HG03521 (cell line): ENCODE measurements around the gene RASGRP1.
A peak's percentile ranks its signal among the peaks of the same experiment; 100 is the strongest.

ENCODE experiments used
- ATAC-seq: cut with Tn5 transposase; IDR thresholded peaks from one replicate; pipeline ENCODE4 v1.9.1; 2021; ENCODE audit warnings: mild to moderate bottlenecking, moderate library complexity; ENCODE audit not compliant: unreplicated experiment

The RASGRP1 gene

GRCh38 chr15:38463893-38464292, 100.7 kb downstream of the RASGRP1 start:
- ATAC-seq = no peak

DNA sequence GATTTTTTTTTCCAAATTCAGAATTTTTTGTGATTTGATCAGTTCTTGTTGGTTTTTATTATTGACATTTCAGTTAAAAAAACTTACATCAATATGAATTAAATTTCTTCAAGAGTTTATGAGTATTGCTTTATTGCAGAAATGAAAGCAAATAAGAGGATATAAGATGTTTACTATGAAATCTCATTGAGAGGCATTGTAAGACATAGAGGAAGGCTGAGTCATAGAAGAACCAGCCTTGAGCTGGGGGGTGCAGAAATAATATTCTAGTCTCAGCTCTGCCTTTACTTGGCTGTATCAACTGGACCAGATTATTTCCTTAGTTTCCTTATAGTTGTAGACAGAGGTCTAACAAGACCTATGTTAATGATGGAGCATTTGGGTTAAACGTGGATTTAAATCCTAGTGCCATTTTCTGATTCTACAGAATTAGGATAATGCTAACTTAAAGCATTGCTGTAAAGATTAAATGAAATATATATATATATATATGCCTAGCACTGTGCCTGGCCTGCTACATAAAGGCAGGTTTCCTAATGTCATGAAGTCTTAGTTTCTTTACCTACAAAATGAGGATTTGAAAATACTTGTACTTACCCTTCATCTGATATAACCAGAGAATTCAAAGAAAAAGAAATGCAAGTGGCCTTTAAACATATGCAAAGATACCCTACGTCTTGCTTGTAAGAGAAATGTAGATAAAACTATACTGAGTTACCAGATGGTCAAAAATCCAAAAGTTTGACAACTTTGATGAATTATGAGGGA, 103.4 kb downstream of the RASGRP1 start:
- ATAC-seq = peak; percentile 80

DNA sequence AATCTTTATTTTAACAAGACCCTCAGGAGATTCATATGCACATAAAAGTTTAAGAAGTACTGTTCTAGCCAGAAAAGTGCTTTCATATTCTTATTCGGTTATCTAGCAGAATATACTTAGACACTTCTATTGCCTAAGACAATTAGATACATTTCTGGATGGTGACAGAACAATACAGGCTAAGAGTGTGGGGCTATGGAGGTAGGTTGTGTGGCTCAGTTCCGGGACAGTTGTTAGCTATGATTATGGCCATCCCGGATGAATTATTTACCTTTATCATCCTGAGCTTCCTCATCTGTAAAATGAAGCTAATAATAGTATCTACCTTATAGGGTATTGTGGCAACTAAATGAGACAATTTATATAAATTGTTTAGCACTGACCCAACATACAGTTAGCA, 104.1 kb downstream of the RASGRP1 start:
- no peak for ATAC-seq

GRCh38 chr15:38459480-38459879, 105.1 kb downstream of the RASGRP1 start:
- no peak for ATAC-seq

- ATAC-seq = no peak
Measured at GRCh38 chr15:38458646-38459045, 106.0 kb downstream of the RASGRP1 start.

DNA sequence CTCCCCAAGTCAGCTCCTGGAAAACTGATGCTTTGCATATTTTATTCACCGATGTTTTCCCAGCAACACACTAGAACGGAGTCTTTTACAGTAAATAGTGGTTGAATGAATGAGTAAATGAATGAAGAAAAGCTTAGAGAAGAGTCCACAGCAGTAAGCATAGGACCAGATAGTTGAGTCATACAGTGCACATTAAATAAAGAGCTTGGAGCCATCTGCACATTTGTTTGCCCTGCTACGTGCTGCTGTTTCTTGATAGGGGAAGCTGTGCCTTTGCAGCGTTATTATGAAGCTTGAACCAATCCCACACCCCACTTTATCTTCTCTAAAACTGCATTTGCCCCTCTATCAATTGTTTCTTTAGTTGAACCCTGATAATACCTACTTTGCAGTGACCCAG, 109.5 kb downstream of the RASGRP1 start:
- ATAC-seq = no peak

DNA sequence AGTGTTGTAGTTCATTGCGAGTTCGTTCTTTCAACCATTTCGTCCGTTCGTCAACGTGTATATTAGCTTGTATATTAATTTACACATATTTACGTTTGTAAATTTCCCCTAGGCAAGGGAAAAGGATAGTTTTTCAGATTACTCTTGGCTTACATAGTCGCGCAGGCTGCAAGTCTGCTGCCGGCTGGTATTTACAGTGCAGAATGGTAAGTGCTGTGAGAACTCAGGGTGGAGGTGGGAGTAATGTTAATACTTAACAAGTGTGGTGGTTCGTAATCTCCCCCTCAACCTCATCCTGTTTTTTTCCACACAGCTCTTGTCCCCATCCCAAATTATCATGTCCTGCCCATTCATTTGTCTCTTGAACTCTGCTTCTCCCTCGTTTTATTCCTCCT, 109.9 kb downstream of the RASGRP1 start:
- ATAC-seq = no peak

DNA sequence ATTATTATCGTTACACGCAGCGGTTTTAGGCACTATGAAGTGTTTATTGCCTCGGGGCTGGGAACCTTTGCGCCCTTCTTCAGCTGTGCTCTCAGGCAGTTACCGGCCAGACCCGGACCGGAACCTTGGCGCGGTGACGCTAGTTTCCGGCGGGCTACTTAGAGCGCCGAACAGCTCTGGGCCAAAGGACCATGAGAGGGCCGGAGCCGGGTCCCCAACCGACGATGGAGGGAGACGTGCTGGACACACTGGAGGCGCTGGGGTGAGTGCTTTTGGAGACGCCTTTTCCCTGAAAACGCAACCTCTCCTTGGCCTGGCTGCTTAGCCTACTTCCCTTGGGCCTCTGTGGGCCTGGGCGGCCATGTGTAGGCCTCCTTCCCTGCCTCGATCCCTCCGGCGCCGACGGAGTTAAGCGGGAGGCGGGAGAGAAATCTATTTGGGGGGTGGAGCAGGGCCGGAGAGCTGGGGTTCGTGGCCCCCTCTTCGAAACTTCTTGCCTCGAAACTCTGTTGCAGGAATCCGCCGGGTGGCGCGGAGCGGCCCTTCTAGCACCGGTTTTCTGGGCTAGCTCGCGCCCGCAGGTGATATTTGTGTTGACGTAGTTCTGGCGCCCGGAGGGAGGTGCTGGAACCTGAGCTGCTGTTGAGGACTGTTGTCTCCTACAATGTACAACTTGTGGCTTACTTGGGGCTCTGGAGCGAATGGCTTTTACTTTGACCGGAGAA, 110.5 kb downstream of the RASGRP1 start, which contains the start of gene FAM98B:
TSS of gene FAM98B (plus strand) at position 157 of the 725 bp plus-strand sequence. CDS start at position 192, 35 bp downstream.
- peak; percentile 92 for ATAC-seq

DNA sequence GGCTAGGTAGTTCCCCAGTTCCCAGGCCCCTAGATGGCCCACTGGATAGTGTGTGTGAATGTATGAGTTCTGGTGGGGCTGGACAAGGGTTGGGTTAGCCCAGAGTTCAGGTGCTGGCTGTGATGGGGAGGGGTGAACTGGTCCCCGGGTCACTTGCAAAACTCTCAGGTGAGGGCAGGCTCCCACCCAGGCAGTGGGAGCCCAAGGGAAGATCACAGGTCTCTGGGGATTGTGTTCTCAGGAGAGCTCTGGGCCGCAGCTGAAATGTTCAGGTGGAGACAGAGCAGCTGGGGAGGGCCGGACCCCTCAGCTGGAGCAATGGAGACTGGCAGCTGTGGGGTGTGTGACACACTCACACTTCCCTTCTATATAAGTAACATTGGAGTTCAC, 123.5 kb downstream of the RASGRP1 start:
- peak; percentile 4 for ATAC-seq

- peak; percentile 66 for ATAC-seq
Measured at GRCh38 chr15:38440353-38441129, 124.1 kb downstream of the RASGRP1 start.
